RWPE2 (cell line): ENCODE results near the gene RASA1.
A peak's percentile ranks its signal among the peaks of the same experiment; 100 is the strongest.

Source experiments
- ATAC-seq: fragments of 200-7000 bp; cut with Tn5 transposase; 3 replicates; pipeline ENCODE4 v1.9.1; 2021; ENCODE audit warnings: low read depth
- DNase-seq: peaks from one replicate; pipeline ENCODE4 v3.0.0-alpha.2; 2020; ENCODE audit warnings: low spot score
- H3K27ac ChIP-seq: fragments of 450-650 bp; 2 replicates; pipeline ENCODE4 v1.5.1; 2017; ENCODE audit warnings: mild to moderate bottlenecking; ENCODE audit not compliant: poor library complexity, severe bottlenecking
- H3K27me3 ChIP-seq: fragments of 250-450 bp; sonication (Bioruptor Pico); 2 replicates; pipeline ENCODE4 v1.5.1; 2021; ENCODE audit warnings: mild to moderate bottlenecking, moderate library complexity; ENCODE audit not compliant: insufficient read depth, poor library complexity, severe bottlenecking
- H3K36me3 ChIP-seq: fragments of 250-450 bp; sonication (Bioruptor Pico); 2 replicates; pipeline ENCODE4 v1.5.1; 2020; ENCODE audit warnings: low read depth, mild to moderate bottlenecking, moderate library complexity
- H3K4me1 ChIP-seq: fragments of 250-450 bp; sonication (Bioruptor Pico); 2 replicates; pipeline ENCODE4 v1.5.1; 2021; ENCODE audit warnings: mild to moderate bottlenecking, moderate library complexity; ENCODE audit not compliant: insufficient read depth, poor library complexity, severe bottlenecking
- H3K4me3 ChIP-seq: fragments of 250-450 bp; sonication (Bioruptor Pico); 2 replicates; pipeline ENCODE4 v1.5.1; 2021; ENCODE audit warnings: mild to moderate bottlenecking, moderate library complexity; ENCODE audit not compliant: severe bottlenecking
- H3K9me3 ChIP-seq: fragments of 250-450 bp; sonication (Bioruptor Pico); 2 replicates; pipeline ENCODE4 v1.5.1; 2021; ENCODE audit warnings: mild to moderate bottlenecking, moderate library complexity; ENCODE audit not compliant: severe bottlenecking
- CTCF ChIP-seq: fragments of 450-650 bp; IDR thresholded peaks from one replicate; pipeline ENCODE4 v1.5.1; 2017; ENCODE audit warnings: mild to moderate bottlenecking, moderate library complexity; ENCODE audit not compliant: poor library complexity, severe bottlenecking

Gene RASA1

GRCh38 chr5:87394411-87395165, 126.9 kb downstream of the RASA1 start:
- DNase-seq (no peak), ATAC-seq (peak; percentile 78)
- TF ChIP-seq CTCF: no peak
- H3K27ac ChIP-seq: peak overlapping the region; percentile 88
- H3K4me1 ChIP-seq: peaks cover 39% of the 10 kb centered on the region
- H3K27me3 ChIP-seq: no peaks in the 10 kb centered on the region
- no peak overlapping the region for H3K4me3 ChIP-seq
- peaks cover 100% of the 10 kb centered on the region for H3K36me3 ChIP-seq
- H3K9me3 ChIP-seq: peaks cover 2% of the 10 kb centered on the region

GRCh38 chr5:87398981-87399614, 131.4 kb downstream of the RASA1 start:
- peak overlapping the region; percentile 43 for H3K27ac ChIP-seq
- ATAC-seq: peak; percentile 35; the same call in 1 of the 3 replicates
- H3K36me3 ChIP-seq: peaks cover 100% of the 10 kb centered on the region

GRCh38 chr5:87399720-87400119, 132.0 kb downstream of the RASA1 start:
- Histone ChIP-seq H3K27me3 (no peaks in the 10 kb centered on the region), H3K9me3 (no peaks in the 10 kb centered on the region), H3K4me1 (peaks cover 24% of the 10 kb centered on the region), H3K27ac (peak overlapping the region; percentile 43), H3K36me3 (peaks cover 100% of the 10 kb centered on the region), H3K4me3 (no peak overlapping the region)
- DNase-seq (no peak), ATAC-seq (no peak)
- no peak for TF ChIP-seq CTCF

More at GRCh38 chr5:87398981-87399614, 131.4 kb downstream of the RASA1 start:
- no peak for DNase-seq
- no peak overlapping the region for H3K4me3 ChIP-seq
- H3K9me3 ChIP-seq: no peaks in the 10 kb centered on the region
- H3K27me3 ChIP-seq: no peaks in the 10 kb centered on the region
- no peak for TF ChIP-seq CTCF
- peaks cover 30% of the 10 kb centered on the region for H3K4me1 ChIP-seq

- H3K36me3 ChIP-seq: peaks cover 100% of the 10 kb centered on the region
- H3K9me3 ChIP-seq: no peaks in the 10 kb centered on the region
- TF ChIP-seq CTCF: peak; percentile 97
- H3K4me1 ChIP-seq: peaks cover 18% of the 10 kb centered on the region
- no peak for DNase-seq
- no peaks in the 10 kb centered on the region for H3K27me3 ChIP-seq
- ATAC-seq: peak; percentile 73
- no peak overlapping the region for H3K4me3 ChIP-seq
- H3K27ac ChIP-seq: peak overlapping the region; percentile 43
Observed at GRCh38 chr5:87400305-87400899, 132.7 kb downstream of the RASA1 start.

GRCh38 chr5:87401626-87402025, 133.9 kb downstream of the RASA1 start:
- H3K4me1 ChIP-seq: peaks cover 18% of the 10 kb centered on the region
- no peak for TF ChIP-seq CTCF
- peaks cover 100% of the 10 kb centered on the region for H3K36me3 ChIP-seq
- H3K4me3 ChIP-seq: no peak overlapping the region
- ATAC-seq (no peak), DNase-seq (no peak)
- H3K27me3 ChIP-seq: no peaks in the 10 kb centered on the region
- no peak overlapping the region for H3K27ac ChIP-seq
- no peaks in the 10 kb centered on the region for H3K9me3 ChIP-seq
